Activated CD8-positive, alpha-beta T cell treated with anti-CD3 and anti-CD28 coated beads for 36 hours (primary cell): Measurements from ENCODE around the gene TMCC1. TPM values are rescaled to one million over a fixed set of nuclear protein-coding genes. Genes with fewer than 3 reads are reported as not detected.

Experiments used
- ATAC-seq: fragments of 200-7000 bp; cut with Tn5 transposase; one replicate; pipeline ENCODE4 v1.10.0; 2021; ENCODE audit warnings: mild to moderate bottlenecking, moderate library complexity
- CTCF ChIA-PET: fragments of 350-600 bp; sonication (Branson Sonifier 250); formaldehyde crosslinking; loops from one replicate; lab custom pipeline; 2021; ENCODE audit warnings: antibody characterized with exemption; lab: Charles Lee
- POLR2A ChIA-PET: fragments of 350-600 bp; sonication (Branson Sonifier 250); formaldehyde crosslinking; loops from one replicate; lab custom pipeline; 2021; ENCODE audit warnings: antibody characterized with exemption; lab: Charles Lee
- DNase-seq: peaks from one replicate; pipeline ENCODE4 v3.0.0-alpha.2; 2020
- H3K27ac Mint-ChIP-seq: one replicate; pipeline ENCODE4 v1.8.0; 2021; ENCODE audit warnings: mild to moderate bottlenecking, mixed read lengths
- H3K27me3 Mint-ChIP-seq: one replicate; pipeline ENCODE4 v1.8.0; 2021; ENCODE audit warnings: mixed read lengths
- H3K36me3 Mint-ChIP-seq: one replicate; pipeline ENCODE4 v1.8.0; 2021; ENCODE audit warnings: low read depth, mixed read lengths
- H3K4me1 Mint-ChIP-seq: one replicate; pipeline ENCODE4 v1.8.0; 2021; ENCODE audit warnings: low read depth, mixed read lengths
- H3K4me3 Mint-ChIP-seq: one replicate; pipeline ENCODE4 v1.8.0; 2021; ENCODE audit warnings: mild to moderate bottlenecking, moderate library complexity, mixed read lengths
- H3K9me3 Mint-ChIP-seq: one replicate; pipeline ENCODE4 v1.8.0; 2021; ENCODE audit warnings: mixed read lengths
- CTCF ChIP-seq: fragments of 200-600 bp; IDR thresholded peaks from one replicate; pipeline ENCODE4 v1.8.0; 2022; ENCODE audit warnings: antibody characterized with exemption, mild to moderate bottlenecking
- intact Hi-C: fragments of 100-400 bp; cut with micrococcal nuclease; formaldehyde crosslinking; loops from one replicate; pipeline ENCODE4 v1.10.0; 2022
- total RNA-seq, 2 experiments: library from RNA; stranded (reverse); gene quantifications; one replicate each; pipeline ENCODE4 v1.2.3, GENCODE V29; 2021

TMCC1 gene
- total RNA-seq, 2 experiments from 2014 or later = 14.1 to 18.0 TPM

- no peak for DNase-seq
- no peak overlapping the region for H3K27ac Mint-ChIP-seq
- no peaks in the 10 kb centered on the region for H3K27me3 Mint-ChIP-seq
- H3K9me3 Mint-ChIP-seq = peaks cover 5% of the 10 kb centered on the region
- intact Hi-C loops = no loop called here
- no peak overlapping the region for H3K4me3 Mint-ChIP-seq
- H3K36me3 Mint-ChIP-seq = peaks cover 5% of the 10 kb centered on the region
- no peak for TF ChIP-seq CTCF
- CTCF ChIA-PET = no interaction called here
- POLR2A ChIA-PET = no interaction called here
- peaks cover 13% of the 10 kb centered on the region for H3K4me1 Mint-ChIP-seq
- ATAC-seq = no peak
These were observed 145.5 kb downstream of the TMCC1 start for GRCh38 chr3:129747992-129748391.

GRCh38 chr3:129747136-129747535 lies 146.4 kb downstream of the TMCC1 start:
- Mint-ChIP-seq H3K4me1 (peaks cover 22% of the 10 kb centered on the region), H3K9me3 (no peaks in the 10 kb centered on the region), H3K36me3 (no peaks in the 10 kb centered on the region), H3K27ac (no peak overlapping the region), H3K27me3 (no peaks in the 10 kb centered on the region), H3K4me3 (no peak overlapping the region)
- POLR2A ChIA-PET = no interaction called here
- TF ChIP-seq CTCF = no peak
- DNase-seq (no peak), ATAC-seq (no peak)
- CTCF ChIA-PET = no interaction called here
- intact Hi-C loops = no loop called here

GRCh38 chr3:129746629-129747028 lies 146.9 kb downstream of the TMCC1 start:
- Mint-ChIP-seq H3K4me1 (peaks cover 24% of the 10 kb centered on the region), H3K36me3 (no peaks in the 10 kb centered on the region), H3K4me3 (no peak overlapping the region), H3K9me3 (no peaks in the 10 kb centered on the region), H3K27me3 (no peaks in the 10 kb centered on the region), H3K27ac (no peak overlapping the region)
- ChIA-PET CTCF (no interaction called here), POLR2A (no interaction called here)
- ATAC-seq (no peak), DNase-seq (no peak)
- TF ChIP-seq CTCF = no peak
- intact Hi-C loops = no loop called here

DNA sequence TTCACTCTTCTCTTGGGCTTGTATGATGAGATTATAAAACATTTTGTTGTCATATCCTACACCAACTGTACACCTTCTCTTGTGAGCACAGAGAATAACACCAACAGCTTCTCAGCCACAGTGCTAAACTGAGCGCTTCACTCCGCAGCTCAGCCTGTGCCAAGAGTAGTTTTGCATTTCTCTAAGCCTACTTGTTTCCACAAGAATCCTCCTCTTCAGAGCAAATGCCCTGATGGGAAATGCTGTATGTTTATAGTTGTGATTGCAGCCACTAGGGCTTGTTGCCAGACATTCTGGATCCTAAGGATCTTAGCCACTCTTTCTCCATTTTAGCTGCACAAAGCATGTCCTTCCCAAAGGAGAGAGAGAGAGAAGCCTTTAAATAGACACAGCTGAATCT lies 148.3 kb downstream of the TMCC1 start:
- CTCF ChIA-PET = interaction anchor here (0.6 kb wide), 1 partner anchor 1290 kb away, joined by 3 read pairs; no protein-coding TSS in a partner anchor
- Mint-ChIP-seq H3K9me3 (no peaks in the 10 kb centered on the region), H3K4me3 (no peak overlapping the region), H3K36me3 (no peaks in the 10 kb centered on the region), H3K4me1 (peaks cover 24% of the 10 kb centered on the region), H3K27ac (no peak overlapping the region), H3K27me3 (no peaks in the 10 kb centered on the region)
- POLR2A ChIA-PET = no interaction called here
- DNase-seq (no peak), ATAC-seq (no peak)
- TF ChIP-seq CTCF = no peak
- intact Hi-C loops = no loop called here

DNA sequence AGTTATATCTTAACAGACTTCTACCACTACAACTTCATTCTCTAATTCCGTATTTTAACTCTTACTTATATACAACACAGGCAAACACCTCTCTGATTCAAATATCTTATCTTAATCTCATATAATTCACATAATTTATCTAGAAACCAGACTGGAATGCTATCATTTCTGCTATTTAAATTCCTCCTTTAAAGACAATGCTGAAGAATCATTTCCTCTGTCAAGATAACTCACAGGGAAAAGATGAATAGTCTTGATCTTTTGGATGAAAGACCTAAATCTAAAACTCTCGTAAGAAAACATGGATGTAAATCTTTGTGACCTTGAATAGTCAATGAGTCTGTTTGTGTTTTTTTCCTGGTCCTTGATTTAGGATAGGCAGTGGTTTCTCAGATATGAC lies 151.7 kb downstream of the TMCC1 start:
- intact Hi-C loops = no loop called here
- H3K9me3 Mint-ChIP-seq = no peaks in the 10 kb centered on the region
- CTCF ChIA-PET = no interaction called here

More for the DNA sequence above, 151.7 kb downstream of the TMCC1 start:
- H3K36me3 Mint-ChIP-seq = no peaks in the 10 kb centered on the region
- H3K27ac Mint-ChIP-seq = no peak overlapping the region
- peaks cover 12% of the 10 kb centered on the region for H3K4me1 Mint-ChIP-seq
- no peak for DNase-seq
- POLR2A ChIA-PET = no interaction called here
- no peak for TF ChIP-seq CTCF
- H3K4me3 Mint-ChIP-seq = no peak overlapping the region
- ATAC-seq = no peak
- no peaks in the 10 kb centered on the region for H3K27me3 Mint-ChIP-seq
